H9 (cell line): ENCODE results near the gene PCBP2. TPM values are rescaled to one million over a fixed set of nuclear protein-coding genes. Genes with fewer than 3 reads are reported as not detected.

Experiments used
- DNase-seq: peaks from one replicate; pipeline ENCODE4 v3.0.0-alpha.2; 2017
- H2AFZ ChIP-seq: one replicate; pipeline ENCODE4 v1.6.1; 2013; ENCODE audit warnings: mild to moderate bottlenecking, low read length, control low read depth, moderate library complexity
- H2AK5ac ChIP-seq: 2 replicates; pipeline ENCODE4 v1.6.1; 2013; ENCODE audit warnings: low read length, control low read depth, mixed read lengths; ENCODE audit not compliant: insufficient read length
- H2BK120ac ChIP-seq: one replicate; pipeline ENCODE4 v1.6.1; 2013; ENCODE audit warnings: low read depth, mild to moderate bottlenecking, low read length, control low read depth, inconsistent platforms; ENCODE audit not compliant: poor library complexity, severe bottlenecking
- H2BK12ac ChIP-seq: 2 replicates; pipeline ENCODE4 v1.6.1; 2013; ENCODE audit warnings: low read length, control low read depth, mixed read lengths, low read depth; ENCODE audit not compliant: insufficient read length
- H2BK15ac ChIP-seq: 2 replicates; pipeline ENCODE4 v1.6.1; 2013; ENCODE audit warnings: low read depth, low read length, control low read depth
- H2BK20ac ChIP-seq: one replicate; pipeline ENCODE4 v1.6.1; 2013; ENCODE audit warnings: low read depth, mild to moderate bottlenecking, low read length, control low read depth, inconsistent platforms; ENCODE audit not compliant: poor library complexity, severe bottlenecking
- H2BK5ac ChIP-seq: 2 replicates; pipeline ENCODE4 v1.6.1; 2013; ENCODE audit warnings: low read length, control low read depth, mixed read lengths; ENCODE audit not compliant: insufficient read length
- H3K14ac ChIP-seq: 2 replicates; pipeline ENCODE4 v1.6.1; 2013; ENCODE audit warnings: low read length, control low read depth; ENCODE audit not compliant: insufficient read depth
- H3K18ac ChIP-seq: 2 replicates; pipeline ENCODE4 v1.6.1; 2013; ENCODE audit warnings: low read depth, mild to moderate bottlenecking, mixed read lengths, low read length, control low read depth; ENCODE audit not compliant: insufficient read length
- H3K23ac ChIP-seq: 2 replicates; pipeline ENCODE4 v1.6.1; 2013; ENCODE audit warnings: low read length, control low read depth, mixed read lengths, low read depth; ENCODE audit not compliant: insufficient read length
- H3K23me2 ChIP-seq: 2 replicates; pipeline ENCODE4 v1.6.1; 2013; ENCODE audit warnings: low read depth, mild to moderate bottlenecking, mixed read lengths, low read length, control low read depth; ENCODE audit not compliant: insufficient read length, poor library complexity, severe bottlenecking
- H3K27ac ChIP-seq: 2 replicates; pipeline ENCODE4 v1.5.1; 2013; ENCODE audit warnings: low read length, control low read depth, mixed read lengths, low read depth; ENCODE audit not compliant: insufficient read length
- H3K27me3 ChIP-seq: 2 replicates; pipeline ENCODE4 v1.6.1; 2013; ENCODE audit warnings: low read length, control low read depth, inconsistent platforms; ENCODE audit not compliant: insufficient read depth
- H3K4ac ChIP-seq: 2 replicates; pipeline ENCODE4 v1.6.1; 2013; ENCODE audit warnings: low read depth, mild to moderate bottlenecking, control low read depth, inconsistent platforms, low read length, moderate library complexity
- H3K4me1 ChIP-seq: 2 replicates; pipeline ENCODE4 v1.6.1; 2013; ENCODE audit warnings: low read length, control low read depth, inconsistent platforms; ENCODE audit not compliant: insufficient read depth
- H3K4me2 ChIP-seq: 2 replicates; pipeline ENCODE4 v1.6.1; 2013; ENCODE audit warnings: low read length, control low read depth, mixed read lengths; ENCODE audit not compliant: insufficient read length, insufficient read depth
- H3K56ac ChIP-seq: 2 replicates; pipeline ENCODE4 v1.6.1; 2013; ENCODE audit warnings: low read depth, mild to moderate bottlenecking, mixed read lengths, low read length, control low read depth; ENCODE audit not compliant: insufficient read length
- H3K79me1 ChIP-seq: 2 replicates; pipeline ENCODE4 v1.6.1; 2013; ENCODE audit warnings: low read depth, mild to moderate bottlenecking, moderate library complexity, low read length, control low read depth, inconsistent platforms; ENCODE audit not compliant: insufficient read depth, poor library complexity, severe bottlenecking
- H3K79me2 ChIP-seq: 2 replicates; pipeline ENCODE4 v1.6.1; 2013; ENCODE audit warnings: low read length, control low read depth, inconsistent platforms; ENCODE audit not compliant: insufficient read depth
- H3K9ac ChIP-seq: 2 replicates; pipeline ENCODE4 v1.6.1; 2013; ENCODE audit warnings: low read length, control low read depth, mixed read lengths; ENCODE audit not compliant: insufficient read length; ENCODE audit errors: extremely low read depth
- H3K9me3 ChIP-seq: one replicate; pipeline ENCODE4 v1.6.1; 2013; ENCODE audit warnings: low read depth, low read length, inconsistent platforms; ENCODE audit not compliant: control insufficient read depth
- H3T11ph ChIP-seq: one replicate; pipeline ENCODE4 v1.6.1; 2013; ENCODE audit warnings: mild to moderate bottlenecking, low read length, control low read depth, inconsistent platforms
- H4K20me1 ChIP-seq: one replicate; pipeline ENCODE4 v1.6.1; 2013; ENCODE audit not compliant: control insufficient read depth, insufficient read length, insufficient read depth
- H4K5ac ChIP-seq: 2 replicates; pipeline ENCODE4 v1.6.1; 2013; ENCODE audit warnings: low read depth, mild to moderate bottlenecking, mixed read lengths, low read length, control low read depth; ENCODE audit not compliant: insufficient read length
- H4K8ac ChIP-seq: replicated peaks from 2 replicates; pipeline ENCODE4 v1.6.1; 2013; ENCODE audit warnings: low read length, control low read depth, mixed read lengths, low read depth; ENCODE audit not compliant: insufficient read length
- H4K91ac ChIP-seq: 2 replicates; pipeline ENCODE4 v1.6.1; 2013; ENCODE audit warnings: low read depth, mild to moderate bottlenecking, moderate library complexity, mixed read lengths, low read length, control low read depth; ENCODE audit not compliant: insufficient read length
- H3K27ac Mint-ChIP-seq, 3 experiments: 2 replicates in 2 of 3; 3 replicates in 1 of 3; pipeline ENCODE4 v1.8.0; 2020 to 2021; ENCODE audit warnings: mixed read lengths in 3 of 3, mild to moderate bottlenecking in 1 of 3, moderate library complexity in 1 of 3
- H3K27me3 Mint-ChIP-seq: 2 replicates; pipeline ENCODE4 v1.8.0; 2021; ENCODE audit warnings: low read depth, mild to moderate bottlenecking, moderate library complexity, mixed read lengths
- H3K36me3 Mint-ChIP-seq, 3 experiments: 2 replicates in 2 of 3; 3 replicates in 1 of 3; pipeline ENCODE4 v1.8.0; 2020 to 2021; ENCODE audit warnings: low read depth in 3 of 3, mixed read lengths in 3 of 3; ENCODE audit not compliant: insufficient read depth in 1 of 3
- H3K4me1 Mint-ChIP-seq, 2 experiments: 2 replicates each; pipeline ENCODE4 v1.8.0; 2020; ENCODE audit warnings: mixed read lengths in 2 of 2
- H3K4me3 Mint-ChIP-seq, 2 experiments: 2 replicates in 1 of 2; 3 replicates in 1 of 2; pipeline ENCODE4 v1.8.0; 2020 to 2021; ENCODE audit warnings: mild to moderate bottlenecking in 2 of 2, mixed read lengths in 2 of 2, moderate library complexity in 1 of 2
- H3K9me3 Mint-ChIP-seq, 2 experiments: 2 replicates in 1 of 2; 3 replicates in 1 of 2; pipeline ENCODE4 v1.8.0; 2020; ENCODE audit warnings: mild to moderate bottlenecking in 2 of 2, mixed read lengths in 2 of 2, moderate library complexity in 1 of 2
- WGBS: extraction: QIAGEN DNeasy Blood & Tissue Kit; methylation state at CpG from one replicate; pipeline ENCODE4 v1.1.7; 2013; ENCODE audit warnings: missing lambda C conversion rate, low lambda C conversion rate, mixed read lengths; ENCODE audit not compliant: insufficient read length; ENCODE audit errors: extremely low coverage; 5-methylcytosine and 5-hydroxymethylcytosine counted together
- total RNA-seq: library from RNA; stranded (reverse); gene quantifications from 2 replicates; pipeline ENCODE4 v1.2.1, GENCODE V29; 2021
- TF ChIP-seq, protein P1 (sequence below): fragments of 200-600 bp; sonication (generic); conservative IDR thresholded peaks from 3 replicates; pipeline ENCODE4 v1.8.0; 2021; ENCODE audit warnings: antibody characterized with exemption, mild to moderate bottlenecking

Gene PCBP2
- total RNA-seq, 1 experiment from 2014 or later, result 1,207 TPM

DNA sequence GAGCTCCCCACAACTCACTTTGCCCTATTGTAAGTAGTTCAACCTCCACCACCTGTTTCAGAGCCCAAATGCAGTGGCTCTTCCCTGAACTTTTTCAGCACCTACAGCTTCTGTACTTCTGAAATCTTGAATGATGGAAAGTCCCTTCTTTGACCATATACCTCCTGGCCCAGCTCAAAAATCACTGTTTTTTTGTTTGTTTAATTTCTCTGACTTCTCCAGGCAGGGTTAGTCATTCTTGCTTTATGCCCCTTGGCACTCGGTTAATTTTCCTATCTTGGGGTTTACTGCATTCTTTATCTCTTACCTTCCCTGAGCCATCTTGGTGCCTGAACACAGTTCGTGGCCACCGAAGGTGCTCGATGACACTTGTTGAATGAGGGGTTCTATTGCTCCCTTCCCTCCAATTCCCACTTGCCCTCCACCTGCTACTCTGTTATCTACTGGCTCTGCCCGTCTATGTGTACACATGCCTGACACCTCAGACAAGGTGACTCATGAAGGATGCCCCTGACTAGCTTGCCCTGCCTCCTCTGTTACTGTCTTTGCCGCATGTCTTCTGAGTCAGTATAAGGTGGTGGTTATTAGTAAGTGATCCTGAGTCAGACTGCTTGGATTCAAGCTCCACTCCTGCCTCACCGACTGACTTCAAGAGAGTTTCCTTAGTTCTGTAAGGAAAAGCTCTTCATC, 23.9 kb upstream of the PCBP2 start:
- Histone ChIP-seq H3K9ac (no peak overlapping the region), H3K27ac (no peak overlapping the region)
- H3K27ac Mint-ChIP-seq, result no peak overlapping the region

More for the DNA sequence above, 23.9 kb upstream of the PCBP2 start:
- Histone ChIP-seq H2BK5ac (no peak overlapping the region), H3K23ac (no peak overlapping the region), H2BK15ac (no peak overlapping the region), H3K56ac (no peak overlapping the region), H4K91ac (no peak overlapping the region), H3K79me2 (no peaks in the 10 kb centered on the region), H2BK12ac (no peak overlapping the region), H3K18ac (no peak overlapping the region), H3K23me2 (no peaks in the 10 kb centered on the region), H3K27me3 (no peaks in the 10 kb centered on the region), H2AK5ac (no peak overlapping the region), H3K4me1 (no peaks in the 10 kb centered on the region), H3K4ac (no peak overlapping the region), H4K20me1 (no peaks in the 10 kb centered on the region), H3K4me2 (no peak overlapping the region), H3K79me1 (no peaks in the 10 kb centered on the region), H3T11ph (no peak overlapping the region), H2BK20ac (no peak overlapping the region), H2BK120ac (no peak overlapping the region), H4K8ac (no peak overlapping the region), H2AFZ (no peak overlapping the region), H3K14ac (no peak overlapping the region), H3K9me3 (no peaks in the 10 kb centered on the region), H4K5ac (no peak overlapping the region)
- Mint-ChIP-seq H3K4me1 (peaks cover 2 to 17% of the 10 kb centered on the region in 2 experiments; a peak in 2 of 4 replicates), H3K4me3 (no peak overlapping the region), H3K27me3 (peaks cover 3% of the 10 kb centered on the region), H3K36me3 (no peaks in the 10 kb centered on the region), H3K9me3 (no peaks in the 10 kb centered on the region)
- TF ChIP-seq, protein P1, sequence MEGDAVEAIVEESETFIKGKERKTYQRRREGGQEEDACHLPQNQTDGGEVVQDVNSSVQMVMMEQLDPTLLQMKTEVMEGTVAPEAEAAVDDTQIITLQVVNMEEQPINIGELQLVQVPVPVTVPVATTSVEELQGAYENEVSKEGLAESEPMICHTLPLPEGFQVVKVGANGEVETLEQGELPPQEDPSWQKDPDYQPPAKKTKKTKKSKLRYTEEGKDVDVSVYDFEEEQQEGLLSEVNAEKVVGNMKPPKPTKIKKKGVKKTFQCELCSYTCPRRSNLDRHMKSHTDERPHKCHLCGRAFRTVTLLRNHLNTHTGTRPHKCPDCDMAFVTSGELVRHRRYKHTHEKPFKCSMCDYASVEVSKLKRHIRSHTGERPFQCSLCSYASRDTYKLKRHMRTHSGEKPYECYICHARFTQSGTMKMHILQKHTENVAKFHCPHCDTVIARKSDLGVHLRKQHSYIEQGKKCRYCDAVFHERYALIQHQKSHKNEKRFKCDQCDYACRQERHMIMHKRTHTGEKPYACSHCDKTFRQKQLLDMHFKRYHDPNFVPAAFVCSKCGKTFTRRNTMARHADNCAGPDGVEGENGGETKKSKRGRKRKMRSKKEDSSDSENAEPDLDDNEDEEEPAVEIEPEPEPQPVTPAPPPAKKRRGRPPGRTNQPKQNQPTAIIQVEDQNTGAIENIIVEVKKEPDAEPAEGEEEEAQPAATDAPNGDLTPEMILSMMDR, result no peak
- no CpG with 5 or more reads among the region's 7 CpGs for WGBS
- DNase-seq, result no peak
